IPS-NIHi7 (cell line): ENCODE data around the gene SP6.

Experiments
- DNase-seq: peaks from one replicate; pipeline ENCODE4 v3.0.0; 2012; ENCODE audit warnings: mixed read lengths; ENCODE audit errors: extremely low spot score

The SP6 gene

DNA sequence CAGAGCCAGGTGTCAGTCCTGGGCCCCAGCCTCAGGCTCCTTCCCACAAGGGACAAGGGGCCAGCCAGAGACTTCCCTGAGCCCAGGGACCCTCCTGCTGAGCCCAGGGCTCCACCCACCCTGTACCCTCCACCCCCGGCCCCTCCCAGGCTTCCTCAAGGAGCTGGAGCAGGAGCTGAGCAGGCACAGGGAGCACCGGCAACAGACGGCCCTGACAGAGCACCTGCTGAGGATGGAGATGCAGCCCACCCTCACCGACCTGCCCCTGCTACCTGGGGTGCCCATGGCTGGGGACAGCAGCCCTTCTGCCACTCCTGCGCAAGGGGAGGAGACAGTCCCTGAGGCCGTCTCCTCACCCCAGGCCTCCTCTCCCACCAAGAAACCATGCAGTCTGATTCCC is 14.4 kb downstream of the SP6 start:
- DNase-seq = no peak

DNA sequence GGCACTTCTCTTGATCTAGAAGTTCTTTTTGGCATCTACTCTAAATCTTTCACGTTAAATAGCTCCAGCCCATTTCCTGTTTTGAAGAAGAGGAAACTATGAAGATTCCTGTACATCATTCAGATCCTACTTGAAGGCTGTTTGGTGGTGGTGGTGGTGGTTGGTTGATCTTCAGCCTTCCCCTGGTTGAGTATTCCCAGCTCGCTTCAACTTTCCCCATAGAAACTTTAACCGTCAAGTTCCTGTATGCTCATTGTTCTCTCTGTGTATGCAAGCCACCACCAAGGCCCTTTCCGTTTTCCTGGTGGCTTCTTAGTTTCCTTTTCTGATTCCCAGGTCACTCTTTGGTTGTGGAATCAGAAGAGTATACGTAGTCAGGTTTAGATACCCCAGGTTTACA is 16.2 kb downstream of the SP6 start:
- no peak for DNase-seq

DNA sequence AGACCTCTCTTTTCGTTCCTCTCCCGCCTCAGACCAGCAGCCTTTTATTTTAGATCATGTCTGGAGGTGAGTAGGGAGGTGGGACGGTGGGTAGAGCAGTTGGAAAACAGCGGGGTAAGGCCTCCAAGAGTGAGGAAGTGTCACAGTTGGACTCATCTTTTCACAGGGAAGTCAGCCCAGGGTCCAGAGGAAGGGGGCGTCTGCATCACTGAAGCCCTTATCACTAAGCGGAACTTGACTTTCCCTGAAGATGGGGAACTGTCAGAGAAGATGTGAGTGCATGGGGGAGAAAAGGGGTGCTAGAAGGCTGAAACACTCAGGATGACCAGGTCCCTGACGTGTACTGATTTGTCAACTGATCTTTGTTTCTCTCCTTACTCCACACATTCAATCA is 19.0 kb downstream of the SP6 start:
- DNase-seq = no peak

DNA sequence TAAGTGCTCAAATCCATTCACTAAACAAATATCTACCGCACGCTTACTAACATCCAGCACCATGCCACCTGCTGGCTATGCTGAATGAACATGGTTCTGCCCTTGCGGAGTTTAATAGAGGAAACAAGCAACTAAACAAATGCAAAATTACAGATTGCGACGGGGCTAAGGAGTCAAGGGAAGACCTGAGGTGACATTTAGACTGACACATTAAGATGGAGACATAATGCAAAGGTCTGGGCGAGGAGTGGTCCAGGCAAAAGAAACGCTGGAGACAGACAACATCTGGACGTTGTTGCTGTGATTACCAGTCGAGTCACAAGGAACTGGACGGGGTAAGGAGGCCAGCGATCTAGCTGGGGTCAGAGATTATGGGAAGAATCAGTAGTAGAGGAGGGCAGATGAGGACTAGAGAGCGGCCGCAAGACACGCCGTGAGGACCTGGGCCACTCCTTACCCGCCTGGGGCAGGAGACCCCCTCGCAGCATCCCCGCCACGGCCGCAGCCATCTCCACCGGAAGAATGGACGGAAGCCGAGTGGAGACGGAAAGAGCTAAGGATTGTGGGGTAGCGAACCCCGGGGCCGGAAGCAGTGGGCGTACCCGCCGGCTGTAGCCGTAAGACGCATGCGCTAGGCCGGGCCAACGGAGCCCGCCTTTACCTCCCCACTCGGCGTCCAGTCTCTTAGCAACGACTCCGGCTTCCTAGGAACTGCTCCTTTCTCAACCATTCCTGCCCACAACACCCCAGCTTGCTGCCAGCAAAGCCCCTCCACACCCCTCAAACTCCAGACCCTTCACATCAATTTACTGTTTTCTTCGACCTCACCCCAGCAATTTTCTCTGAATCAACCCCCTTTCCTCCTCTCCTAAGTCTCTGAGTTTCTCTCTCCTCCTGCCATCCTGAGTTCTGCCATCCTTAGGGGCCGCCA is 19.7 kb downstream of the SP6 start, which contains the start of the genes LRRC46 and MRPL10:
TSS of gene LRRC46 (plus strand) at position 668 of the 931 bp plus-strand sequence. CDS start 320 bp downstream, outside the sequence.
TSS of gene MRPL10 (minus strand) at position 539 of the 931 bp plus-strand sequence. CDS start at position 509, 30 bp downstream.
- peak; percentile 100 for DNase-seq

DNA sequence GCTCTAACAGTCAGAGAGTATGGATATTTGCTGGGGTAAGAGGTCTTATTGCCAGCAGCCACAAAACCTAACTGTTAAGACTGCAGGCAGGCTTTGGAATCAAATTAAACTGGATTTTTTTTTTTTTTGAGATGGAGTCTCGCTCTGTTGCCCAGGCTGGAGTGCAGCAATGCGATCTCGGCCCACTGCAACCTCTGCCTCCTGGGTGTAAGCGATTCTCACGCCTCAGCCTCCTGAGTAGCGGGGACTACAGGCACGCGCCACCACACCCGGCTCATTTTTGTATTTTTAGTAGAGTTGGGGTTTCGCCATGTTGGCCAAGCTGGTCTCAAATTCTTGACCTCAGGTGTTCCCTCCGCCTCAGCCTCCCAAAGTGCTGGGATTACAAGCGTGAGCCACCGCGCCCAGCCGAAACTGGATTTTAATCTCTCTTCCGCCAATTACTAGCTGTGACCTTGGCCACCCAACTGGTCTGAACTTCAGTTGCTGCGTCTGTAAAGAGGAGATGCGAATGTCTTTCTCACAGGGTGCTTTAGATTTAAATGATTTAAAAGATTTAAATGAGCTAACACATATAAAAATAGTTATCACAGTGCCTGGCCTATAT is 20.5 kb downstream of the SP6 start:
- DNase-seq = no peak

DNA sequence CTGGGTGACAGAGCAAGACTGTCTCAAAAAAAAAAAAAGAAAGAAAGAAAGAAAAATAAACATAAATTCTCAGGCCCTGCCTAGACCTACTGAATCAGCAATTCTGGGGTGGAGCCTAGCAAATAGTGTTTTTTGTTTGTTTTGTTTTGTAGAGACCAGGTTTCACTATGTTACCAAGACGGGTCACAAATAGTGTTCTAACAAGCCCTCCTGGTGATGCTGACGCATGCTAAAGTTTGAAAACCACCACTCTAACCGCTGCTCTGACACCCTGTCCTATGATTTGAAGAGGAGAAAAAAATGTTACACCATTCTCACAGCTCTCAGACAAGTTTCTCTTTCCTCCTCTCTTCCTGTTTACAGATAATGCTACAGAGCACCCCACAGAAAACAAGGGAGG is 21.1 kb downstream of the SP6 start:
- DNase-seq = no peak

- DNase-seq = no peak
Observed at GRCh38 chr17:47823519-47823918, 27.4 kb downstream of the SP6 start.

- DNase-seq = no peak
Observed at GRCh38 chr17:47822785-47823184, 28.2 kb downstream of the SP6 start.

DNA sequence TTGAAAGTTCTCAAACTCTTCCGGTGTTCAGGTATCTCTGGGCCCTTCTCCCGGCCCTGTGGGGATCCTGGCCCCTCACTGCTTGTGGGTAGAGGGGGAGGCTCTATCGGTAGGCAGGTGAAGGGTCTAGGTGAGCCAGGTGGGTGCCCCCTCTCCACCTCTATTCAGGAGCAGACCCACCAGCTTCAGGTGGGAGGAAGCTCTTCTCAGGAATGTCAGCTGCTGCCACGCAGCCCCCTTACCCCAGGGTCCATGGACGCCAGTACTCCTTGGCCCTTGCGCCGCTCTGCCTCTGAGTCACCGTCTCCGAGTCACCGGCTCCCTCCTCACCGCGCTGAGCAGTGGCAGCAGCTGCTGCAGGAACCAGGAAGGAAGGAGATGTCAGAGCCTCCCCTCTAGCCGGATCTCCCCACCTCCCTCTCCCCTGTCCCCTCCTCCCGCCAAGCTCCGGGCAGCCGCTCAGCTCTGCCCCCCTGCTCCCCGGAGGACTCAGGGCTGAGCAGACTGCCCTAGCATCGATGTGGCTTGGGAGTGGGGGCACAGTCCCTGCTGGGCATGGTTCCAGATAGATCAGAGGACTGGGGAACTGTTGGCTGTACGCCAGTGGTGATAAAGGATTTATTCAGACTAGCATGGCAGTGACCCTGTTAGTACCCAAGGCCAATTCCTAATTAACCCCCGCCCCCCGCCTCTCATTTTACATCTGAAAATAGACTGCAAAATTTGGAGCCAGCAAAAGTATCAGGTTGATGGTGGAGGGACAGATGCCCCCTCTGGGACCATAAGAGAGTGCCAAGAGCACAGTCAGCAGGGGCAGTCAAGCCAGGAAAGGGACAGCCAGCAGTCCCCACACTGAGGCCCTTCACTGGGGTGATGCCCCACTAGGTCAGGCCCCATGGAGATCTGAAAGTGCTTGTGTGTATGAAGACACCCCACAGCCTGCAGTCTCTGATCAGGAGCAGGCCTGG is 29.3 kb downstream of the SP6 start, which contains the start of gene OSBPL7:
TSS of gene OSBPL7 (minus strand) at position 371 of the 968 bp plus-strand sequence. CDS start 1,516 bp downstream, outside the sequence.
- DNase-seq = peak; percentile 91

DNA sequence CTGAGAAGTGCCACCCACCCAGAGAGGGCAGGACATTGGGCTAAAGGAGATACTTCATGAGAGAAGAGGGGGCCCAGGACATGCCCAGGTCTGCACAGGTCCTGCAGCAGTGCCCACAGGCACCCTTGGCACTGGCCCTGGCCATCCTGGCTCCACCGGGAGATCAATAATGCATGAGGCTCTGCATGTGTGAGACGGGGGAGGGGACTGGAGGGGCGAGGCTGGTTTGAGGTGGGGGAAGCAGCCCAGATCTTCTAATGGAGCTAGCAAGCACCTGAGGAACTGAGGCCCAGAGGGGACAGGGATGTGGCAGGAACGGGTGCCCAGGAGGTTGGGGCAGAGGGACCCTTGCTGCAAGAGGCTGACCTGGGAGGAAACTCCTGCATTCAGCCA is 29.9 kb downstream of the SP6 start:
- no peak for DNase-seq

- DNase-seq = no peak
Observed at GRCh38 chr17:47820033-47820789, 30.8 kb downstream of the SP6 start.

DNA sequence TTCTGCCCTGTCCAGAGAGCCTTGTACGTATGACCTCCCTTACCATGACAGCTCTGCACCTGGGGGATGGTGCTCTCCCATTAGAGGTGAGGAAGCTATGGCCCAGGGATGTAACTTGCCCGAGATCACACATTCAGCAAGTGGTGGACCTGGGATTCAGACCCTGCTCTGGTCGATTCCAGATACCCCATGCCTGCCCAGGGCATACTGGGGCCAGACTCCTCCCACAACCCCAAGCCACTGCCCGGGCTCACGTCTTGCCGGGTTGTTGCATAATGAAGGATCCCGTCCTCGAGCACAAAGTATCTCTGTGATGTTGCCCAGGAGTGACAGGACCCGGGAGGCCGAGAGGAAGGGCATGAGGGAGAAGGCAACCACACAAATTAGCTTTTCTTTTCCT is 31.5 kb downstream of the SP6 start:
- no peak for DNase-seq

GRCh38 chr17:47818002-47818695 is 32.8 kb downstream of the SP6 start:
- DNase-seq = no peak

DNA sequence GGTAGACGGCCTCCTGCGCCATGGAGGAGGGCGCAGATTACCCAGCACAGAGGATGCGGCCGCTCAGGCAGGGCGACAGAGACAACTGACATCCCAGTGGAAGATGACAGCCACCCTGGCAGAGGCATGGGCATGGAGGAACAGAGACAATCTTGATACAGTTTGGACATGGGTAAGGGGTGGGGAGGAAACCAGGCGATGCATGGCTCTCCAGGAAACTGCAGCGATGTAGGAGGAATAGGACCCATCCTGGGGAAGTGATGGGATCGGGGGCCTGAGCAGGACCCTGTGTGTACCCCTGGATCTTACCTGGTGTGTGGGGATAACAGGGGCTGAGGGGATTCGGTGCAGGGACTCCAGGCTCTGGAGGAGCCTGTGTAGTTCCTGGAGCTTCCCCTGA is 34.0 kb downstream of the SP6 start:
- DNase-seq = no peak

DNA sequence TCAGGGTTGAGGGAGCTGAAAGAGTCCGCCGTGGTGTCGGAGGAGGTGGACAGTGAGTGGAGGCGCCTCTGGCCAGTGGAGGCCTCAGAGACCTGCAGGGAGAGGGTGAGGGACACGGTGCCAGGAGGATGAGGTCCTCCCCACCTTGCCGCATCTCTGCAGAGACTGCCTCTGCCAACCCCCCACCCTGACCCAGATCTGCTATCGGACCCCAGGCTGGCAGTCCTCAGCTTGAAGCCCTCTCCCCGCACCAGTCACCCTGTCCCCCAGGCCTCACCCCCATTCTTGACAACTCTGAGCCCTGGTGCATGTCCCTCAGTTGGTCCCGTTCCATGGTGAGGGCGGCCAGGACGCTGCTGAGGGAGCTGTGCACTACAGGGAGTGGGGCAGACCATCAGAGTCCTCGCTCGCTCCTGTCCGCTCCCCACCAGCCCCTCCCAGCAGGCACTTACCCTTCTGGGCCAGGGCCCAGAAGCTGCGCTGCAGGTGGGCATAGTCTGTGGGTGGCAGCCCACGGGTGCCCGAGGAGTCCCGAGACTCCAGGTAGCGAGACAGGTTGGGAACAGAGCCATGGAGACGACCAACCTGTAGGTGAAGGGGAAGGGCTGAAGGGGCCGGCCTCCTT is 34.7 kb downstream of the SP6 start:
- no peak for DNase-seq

- DNase-seq = no peak
Observed at GRCh38 chr17:47815106-47815918, 35.7 kb downstream of the SP6 start.

DNA sequence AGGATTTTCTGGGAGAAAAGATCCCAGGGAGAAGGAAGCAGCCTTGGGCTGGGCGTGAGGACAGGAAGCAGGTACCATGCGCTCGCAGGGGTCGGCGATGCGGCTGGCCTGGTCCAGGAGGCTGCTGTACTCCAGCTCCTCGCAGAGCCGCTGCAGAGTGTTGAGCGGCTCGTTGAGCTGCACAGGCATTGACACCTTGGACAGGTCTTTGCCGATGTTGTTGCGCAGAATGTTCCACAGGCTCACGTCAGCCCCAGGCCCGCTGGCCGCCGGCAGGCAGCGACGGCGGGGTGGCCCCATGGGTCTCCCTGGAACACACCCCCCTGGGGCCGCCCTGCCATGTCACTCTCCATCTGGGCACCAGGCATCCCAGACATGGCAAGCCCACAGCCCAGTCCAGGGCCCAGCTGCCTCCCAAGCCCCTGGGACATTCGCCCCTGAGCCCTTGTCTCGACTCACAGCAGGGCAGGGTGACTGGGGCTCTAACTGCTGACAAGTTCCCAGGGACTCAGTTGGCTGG is 37.4 kb downstream of the SP6 start:
- DNase-seq = no peak

- DNase-seq = no peak
Observed at GRCh38 chr17:47813077-47813476, 37.9 kb downstream of the SP6 start.
